HG02884 (cell line): ENCODE results near the gene ZFP62.
"Not testable (repeated sequence)": the region's sequence is repeated elsewhere in the genome, so short reads cannot be mapped to it uniquely, and the experiment has no call there.

Source experiments
- ATAC-seq: cut with Tn5 transposase; IDR thresholded peaks from one replicate; pipeline ENCODE4 v1.9.1; 2021; ENCODE audit warnings: mild to moderate bottlenecking, moderate library complexity; ENCODE audit not compliant: unreplicated experiment

ZFP62 gene

GRCh38 chr5:180831139-180832093, 29.7 kb downstream of the ZFP62 start:
- ATAC-seq, result peak; percentile 67

- peak; percentile 48 for ATAC-seq
These were observed 30.6 kb downstream of the ZFP62 start for GRCh38 chr5:180830253-180831138.

DNA sequence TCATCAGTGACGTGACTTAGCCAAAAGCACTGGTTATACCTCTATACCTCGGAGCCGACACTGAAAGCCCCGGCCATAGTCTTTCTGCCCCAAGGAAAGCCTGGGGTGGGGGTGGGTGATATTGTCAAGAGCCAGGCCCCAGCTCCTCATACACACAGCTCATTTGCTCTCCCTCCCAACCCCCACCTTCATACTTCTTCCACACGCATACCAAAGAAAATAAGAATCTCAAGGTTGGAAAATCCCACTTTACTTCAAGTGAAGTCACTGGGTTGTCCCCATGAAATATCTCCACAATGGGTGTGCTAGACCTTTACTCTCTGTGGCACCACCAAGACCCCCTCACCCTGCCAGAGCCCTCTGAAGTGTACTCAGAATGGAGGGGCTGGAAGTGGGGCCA, 31.4 kb downstream of the ZFP62 start:
- ATAC-seq, result no peak

DNA sequence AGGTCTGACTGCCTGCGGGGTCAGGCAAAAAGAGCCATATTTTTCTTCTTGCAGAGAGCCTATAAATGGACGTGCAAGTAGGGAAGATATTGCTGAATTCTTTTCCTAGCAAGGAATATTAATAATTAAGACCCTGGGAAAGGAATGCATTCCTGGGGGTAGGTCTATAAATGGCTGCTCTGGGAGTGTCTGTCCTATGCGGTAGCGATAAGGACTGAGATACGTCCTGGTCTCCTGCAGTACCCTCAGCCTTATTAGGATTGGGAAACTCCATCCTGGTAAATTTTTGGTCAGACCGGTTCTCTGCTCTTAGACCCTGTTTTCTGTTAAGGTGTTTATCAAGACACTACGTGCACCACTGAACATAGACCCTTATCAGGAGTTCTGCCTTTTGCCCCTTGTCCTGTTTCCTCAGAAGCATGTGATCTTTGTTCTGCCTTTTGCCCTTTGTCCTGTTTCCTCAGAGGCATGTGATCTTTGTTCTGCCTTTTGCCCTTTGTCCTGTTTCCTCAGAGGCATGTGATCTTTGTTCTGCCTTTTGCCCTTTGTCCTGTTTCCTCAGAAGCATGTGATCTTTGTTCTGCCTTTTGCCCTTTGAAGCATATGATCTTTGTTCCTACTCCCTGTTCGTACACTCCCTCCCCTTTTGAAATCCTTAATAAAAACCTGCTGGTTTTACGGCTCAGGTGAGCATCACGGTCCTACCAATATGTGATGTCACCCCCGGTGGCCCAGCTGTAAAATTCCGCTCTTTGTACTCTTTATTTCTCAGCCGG, 32.1 kb downstream of the ZFP62 start:
- not testable (repeated sequence) for ATAC-seq

DNA sequence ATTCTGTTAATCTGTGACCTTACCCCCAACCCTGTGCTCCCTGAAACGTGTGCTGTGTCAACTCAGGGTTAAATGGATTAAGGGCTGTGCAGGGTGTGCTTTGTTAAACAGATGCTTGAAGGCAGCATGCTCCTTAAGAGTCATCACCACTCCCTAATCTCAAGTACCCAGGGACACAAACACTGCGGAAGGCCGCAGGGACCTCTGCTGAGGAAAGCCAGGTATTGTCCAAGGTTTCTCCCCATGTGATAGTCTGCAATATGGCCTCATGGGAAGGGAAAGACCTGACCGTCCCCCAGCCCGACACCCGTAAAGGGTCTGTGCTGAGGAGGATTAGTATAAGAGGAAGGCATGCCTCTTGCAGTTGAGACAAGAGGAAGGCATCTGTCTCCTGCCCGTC, 33.7 kb downstream of the ZFP62 start:
- not testable (repeated sequence) for ATAC-seq

- no peak for ATAC-seq
These were observed 35.1 kb downstream of the ZFP62 start for GRCh38 chr5:180825768-180826525.

DNA sequence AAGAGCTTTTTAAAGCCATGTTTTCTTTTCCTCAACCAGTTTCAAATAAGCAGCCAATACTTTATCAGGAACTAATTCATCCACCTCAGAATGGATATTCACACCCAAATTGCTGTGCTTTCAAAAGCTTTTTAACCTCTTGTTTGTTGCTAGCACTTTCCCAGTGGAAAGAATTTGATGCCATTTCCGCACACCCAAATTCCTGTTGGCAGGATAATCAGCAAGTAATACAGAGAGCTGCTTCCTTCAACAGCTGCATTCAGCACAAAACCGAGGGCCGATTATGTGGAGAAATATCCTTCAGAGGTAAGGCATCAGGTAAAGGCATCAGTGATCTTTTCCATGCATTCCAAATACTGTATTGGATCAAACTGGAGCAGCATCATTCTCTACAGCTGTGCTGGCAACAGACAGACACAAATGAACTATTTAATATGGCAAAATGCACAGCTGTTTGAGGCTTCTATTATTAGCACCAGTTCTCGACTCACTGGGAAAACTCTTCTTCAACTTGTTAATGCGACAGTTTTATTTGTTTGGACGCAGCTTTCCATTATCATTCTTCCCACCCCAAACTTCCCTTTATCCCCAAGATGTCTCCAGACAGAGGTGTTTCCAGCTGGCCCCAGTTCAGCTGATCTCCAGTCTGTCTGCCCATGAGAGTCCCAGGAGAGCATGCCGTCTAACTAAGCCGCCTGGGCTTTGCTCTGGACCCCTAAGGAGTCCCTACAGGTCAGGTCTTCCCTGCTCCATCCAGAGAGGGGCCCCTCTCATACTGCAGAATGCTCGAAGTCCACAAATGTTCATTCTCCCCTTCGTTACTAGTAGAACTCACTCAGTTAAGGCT, 36.2 kb downstream of the ZFP62 start:
- ATAC-seq, result no peak

GRCh38 chr5:180823940-180824629, 37.0 kb downstream of the ZFP62 start:
- no peak for ATAC-seq

- no peak for ATAC-seq
These were observed 37.7 kb downstream of the ZFP62 start for GRCh38 chr5:180823346-180823745.

GRCh38 chr5:180821538-180821937, 39.5 kb downstream of the ZFP62 start:
- no peak for ATAC-seq

DNA sequence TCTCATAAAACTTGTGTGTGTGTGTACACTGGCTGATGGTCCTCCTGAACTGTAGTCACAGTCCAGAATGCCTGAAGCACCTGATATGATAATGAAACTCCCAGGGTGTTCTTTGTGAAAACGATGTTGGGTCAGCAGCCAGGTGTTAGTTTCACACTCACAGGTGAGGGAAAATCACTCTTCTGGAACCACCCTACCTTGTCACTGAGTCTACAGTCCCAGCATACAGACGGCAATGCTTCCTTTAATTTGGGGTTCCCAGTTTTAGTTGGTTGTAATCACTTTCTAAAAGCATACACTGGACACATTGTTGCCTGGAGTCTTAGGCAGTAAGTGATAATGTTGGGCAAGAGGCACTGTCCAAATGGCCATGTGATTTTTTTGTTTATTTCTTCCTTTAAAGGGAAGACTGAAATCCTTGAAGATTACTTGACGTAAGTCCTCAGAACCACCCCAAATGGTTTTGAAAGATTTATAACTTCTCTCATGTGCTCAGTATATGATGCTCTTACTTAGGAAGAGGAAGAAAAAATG, 40.2 kb downstream of the ZFP62 start:
- peak; percentile 66 for ATAC-seq

- ATAC-seq, result no peak
These were observed 42.3 kb downstream of the ZFP62 start for GRCh38 chr5:180818677-180819341.

DNA sequence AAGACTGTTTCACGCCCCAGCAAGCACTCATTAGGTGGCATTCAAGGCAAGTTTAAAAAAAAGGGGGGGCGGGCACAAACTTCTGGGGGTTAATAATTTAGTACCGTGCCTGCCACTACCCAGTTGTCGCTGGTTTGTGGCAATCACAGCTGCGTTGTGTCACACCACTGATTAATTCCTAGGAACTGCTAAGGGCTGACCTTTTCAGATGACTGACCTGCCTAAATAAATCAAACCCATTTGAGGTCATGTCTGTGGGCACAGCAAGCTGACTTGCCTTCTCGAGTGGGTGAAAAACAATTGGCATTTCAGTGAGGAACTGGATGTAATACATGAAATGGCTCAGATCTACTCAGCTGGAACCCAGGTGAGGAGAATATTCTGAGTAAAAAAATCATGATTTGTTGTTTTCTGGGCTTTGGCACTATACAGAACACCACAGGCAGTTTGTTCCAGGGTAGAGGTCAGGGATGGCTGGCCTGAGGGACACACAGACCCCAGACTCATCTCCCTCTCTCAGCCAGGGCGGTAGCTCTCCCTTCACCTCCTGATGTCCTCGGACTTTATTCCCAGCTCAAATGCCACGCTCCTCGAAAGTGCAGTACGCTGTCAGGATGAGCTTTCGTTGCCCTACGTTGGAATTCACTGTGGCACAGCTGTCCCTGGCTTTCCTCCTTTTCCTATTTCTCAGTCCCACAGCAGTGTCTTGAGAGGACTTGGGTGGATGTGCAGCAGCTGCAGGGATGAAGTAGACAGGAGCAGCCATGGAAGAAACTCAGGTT, 43.0 kb downstream of the ZFP62 start:
- ATAC-seq, result no peak

GRCh38 chr5:180816608-180817534, 44.2 kb downstream of the ZFP62 start:
- no peak for ATAC-seq

DNA sequence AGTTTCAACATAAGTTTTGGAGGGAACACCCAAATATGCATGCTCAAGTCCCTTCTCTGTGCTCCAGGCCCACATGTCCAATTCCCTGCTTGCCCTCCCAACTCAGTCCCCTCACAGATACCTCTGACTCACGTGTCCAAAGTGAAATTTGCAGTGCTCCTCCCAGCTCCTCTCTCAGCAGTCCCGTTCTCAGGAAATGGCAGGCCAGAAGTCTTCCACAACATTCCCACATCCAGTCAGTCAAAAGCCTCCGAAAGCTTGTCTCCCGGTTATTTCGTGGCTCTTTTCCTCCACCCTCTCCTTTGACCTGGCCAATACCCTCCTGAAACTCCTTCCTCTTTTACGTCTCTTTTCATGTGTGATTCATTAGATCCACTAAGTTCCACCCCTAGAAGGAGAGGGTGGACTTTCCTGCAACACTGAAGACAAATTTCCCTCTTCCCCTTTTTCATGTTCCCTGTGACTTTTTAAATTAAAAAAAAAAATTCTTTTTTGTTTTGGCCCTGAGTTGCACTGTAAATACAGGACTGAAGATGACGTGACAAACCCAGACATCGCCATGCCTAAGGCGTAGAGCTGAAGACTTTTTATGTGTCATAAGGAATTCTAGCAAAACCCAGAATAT, 45.7 kb downstream of the ZFP62 start:
- no peak for ATAC-seq

- no peak for ATAC-seq
These were observed 47.7 kb downstream of the ZFP62 start for GRCh38 chr5:180813420-180813819.
